ENCODE results near the gene MPZL1.
"Not testable (repeated sequence)": the region's sequence is repeated elsewhere in the genome, so short reads cannot be mapped to it uniquely, and the experiment has no call there.

Gene MPZL1

GRCh38 chr1:167784876-167785550 lies 63.2 kb downstream of the MPZL1 start:
- DNase-seq: no peak

DNA sequence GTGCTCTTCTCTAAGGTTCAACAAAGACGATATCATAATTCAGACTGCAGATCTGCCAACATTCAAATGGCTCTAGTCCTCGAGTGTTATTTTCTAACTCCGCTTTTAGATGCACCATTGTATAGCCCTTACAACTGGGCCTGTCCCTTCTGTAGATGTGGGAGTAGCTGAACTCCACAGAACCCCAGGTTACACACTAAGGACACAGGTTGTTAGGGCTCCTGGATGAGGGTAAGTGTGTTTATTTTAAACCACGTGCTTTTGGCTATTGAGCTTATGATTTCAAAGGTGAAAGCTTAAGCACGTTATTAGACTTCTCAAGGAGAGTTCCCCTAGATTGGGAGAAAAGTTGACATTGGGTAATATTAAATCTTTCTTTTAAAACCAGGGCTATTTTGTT lies 64.7 kb downstream of the MPZL1 start:
- no peak for DNase-seq

- peak; percentile 12 for DNase-seq
Observed at GRCh38 chr1:167789501-167789900, 67.7 kb downstream of the MPZL1 start.

- DNase-seq: no peak
Observed at GRCh38 chr1:167790117-167790516, 68.3 kb downstream of the MPZL1 start.

- no peak for DNase-seq
Observed at GRCh38 chr1:167791281-167792187, 69.8 kb downstream of the MPZL1 start.

DNA sequence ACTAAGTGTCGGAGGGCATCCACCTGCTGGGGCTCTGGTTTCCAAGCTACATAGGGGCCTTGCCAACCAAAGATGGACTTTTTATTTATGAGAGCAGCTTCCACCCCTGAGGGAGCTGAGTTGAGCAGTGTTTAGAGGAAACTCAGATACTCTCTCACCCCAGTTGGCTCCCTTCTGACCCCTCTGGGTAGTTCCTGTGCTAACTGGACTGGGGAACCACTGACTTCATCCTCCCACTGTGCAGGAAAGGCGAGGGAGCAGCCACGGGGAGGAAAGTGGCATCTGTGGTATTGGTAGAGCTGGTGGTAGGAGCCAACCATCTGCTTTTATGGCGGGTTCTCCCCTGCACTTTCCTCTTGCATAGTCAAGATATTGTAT lies 70.4 kb downstream of the MPZL1 start:
- no peak for DNase-seq

DNA sequence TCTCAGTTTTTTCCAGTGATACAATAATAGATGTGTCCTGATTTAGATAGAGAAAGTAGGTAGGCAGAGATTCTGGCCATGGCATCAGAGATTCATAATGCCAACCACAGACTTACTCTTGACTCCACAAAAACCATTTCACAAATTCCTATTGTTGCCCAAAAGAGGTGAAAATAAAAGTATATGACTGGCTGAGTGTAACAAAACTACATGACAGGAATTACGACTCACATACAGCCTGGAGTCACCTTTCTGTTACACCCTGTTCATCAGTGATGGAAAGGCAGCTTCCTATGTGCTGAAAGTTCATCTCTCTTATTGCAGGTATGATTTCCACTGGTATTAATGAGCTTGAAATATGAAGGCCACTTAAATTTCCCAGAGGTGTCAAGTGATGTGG lies 72.3 kb downstream of the MPZL1 start:
- DNase-seq: no peak

DNA sequence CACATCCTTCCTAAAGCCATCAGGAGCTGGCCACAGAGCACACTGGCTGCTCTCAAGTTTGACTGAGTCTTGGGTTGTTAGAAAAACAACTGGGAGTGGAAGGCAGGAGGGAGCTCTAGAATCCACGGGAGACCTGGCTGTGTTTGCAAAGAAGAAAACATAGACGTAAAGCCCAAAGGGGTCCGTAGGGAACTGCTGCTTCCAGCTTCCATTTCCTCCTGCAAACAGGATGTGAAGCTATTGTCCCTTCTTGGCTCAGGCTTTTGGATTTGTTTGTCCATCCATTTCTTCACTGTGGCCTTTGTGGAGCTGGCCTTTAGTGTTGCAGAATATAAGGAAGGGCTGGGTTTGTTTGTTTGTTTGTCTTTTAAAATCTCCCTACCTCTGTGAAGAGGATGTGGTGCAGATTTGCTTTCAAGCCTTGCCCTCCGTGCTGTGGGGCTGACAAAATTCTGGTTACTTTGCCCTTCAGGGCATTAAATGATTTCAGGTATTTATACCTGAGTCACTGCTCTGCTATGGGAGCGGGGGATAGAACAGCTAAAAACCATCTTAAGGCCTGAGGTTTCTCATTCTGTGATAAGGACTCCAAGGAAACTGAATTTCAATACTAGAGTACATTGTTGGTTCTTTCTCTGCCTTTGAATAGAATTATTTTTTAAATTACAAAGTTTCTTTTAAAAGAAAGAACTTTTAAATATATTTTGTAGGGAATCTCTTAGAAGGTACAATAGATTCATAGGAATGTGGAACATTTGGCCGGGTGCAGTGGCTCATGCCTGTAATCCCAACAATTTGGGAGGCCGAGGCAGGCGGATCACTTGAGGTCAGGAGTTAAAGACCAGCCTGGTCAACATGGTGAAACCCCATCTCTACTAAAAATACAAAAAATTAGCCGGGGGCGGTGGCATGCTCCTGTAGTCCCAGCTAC lies 74.3 kb downstream of the MPZL1 start:
- DNase-seq: no peak

DNA sequence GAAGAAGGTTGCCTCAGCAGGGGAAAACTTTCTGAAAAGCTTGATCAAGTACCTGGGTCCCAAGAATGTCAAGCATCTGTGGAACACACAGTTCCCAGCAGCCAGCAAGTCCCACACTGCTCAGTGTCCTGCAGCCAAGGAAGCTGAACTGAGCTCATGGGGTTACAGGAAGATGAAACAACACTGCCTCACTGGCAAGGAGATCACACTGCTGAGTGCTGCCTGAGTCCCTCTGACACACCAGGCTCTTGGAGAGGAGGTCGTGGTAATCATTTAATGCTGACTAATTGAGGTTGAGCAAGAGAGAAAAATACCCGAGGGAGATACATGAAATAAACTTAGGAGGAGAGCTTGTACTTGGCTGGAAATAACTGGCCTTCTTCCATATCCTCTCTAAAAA lies 75.2 kb downstream of the MPZL1 start:
- DNase-seq: peak; percentile 67

DNA sequence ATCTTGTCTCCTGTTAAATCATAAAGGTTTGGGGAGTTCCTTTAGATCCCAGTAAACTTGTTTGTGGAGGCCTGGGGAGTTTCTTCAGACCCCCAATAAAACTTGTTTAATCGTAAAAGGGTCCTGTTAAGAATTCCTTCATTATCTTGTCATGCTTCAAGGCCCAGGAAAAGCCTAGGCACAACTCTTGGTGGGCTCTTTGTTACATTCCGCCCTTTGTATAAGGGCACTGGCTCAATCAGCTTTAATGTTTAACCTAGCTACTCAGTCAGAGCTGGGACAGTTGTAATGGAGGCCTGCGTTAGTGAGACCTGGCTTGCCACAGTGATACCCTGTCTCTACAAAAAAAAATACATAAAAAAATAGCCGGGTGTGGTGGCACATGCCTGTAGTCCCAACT lies 77.2 kb downstream of the MPZL1 start:
- DNase-seq: no peak

DNA sequence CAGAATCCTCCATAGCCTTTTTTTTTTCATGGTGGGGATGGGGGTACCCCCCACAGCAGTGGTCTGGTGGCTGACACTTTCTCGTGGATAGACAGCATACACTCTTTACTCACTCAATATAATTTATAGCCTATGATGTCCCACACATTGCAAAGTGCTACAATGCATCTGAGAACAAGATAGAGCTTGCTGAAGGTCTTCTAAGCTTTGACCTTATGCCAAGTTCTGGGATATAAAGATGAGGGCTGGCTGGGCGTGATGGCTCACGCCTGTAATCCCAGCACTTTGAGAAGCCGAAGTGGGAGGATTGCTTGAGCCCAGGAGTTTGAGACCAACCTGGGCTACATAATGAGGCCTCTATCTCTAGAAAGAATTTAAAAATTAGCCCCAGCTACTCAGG lies 78.0 kb downstream of the MPZL1 start:
- DNase-seq: no peak

DNA sequence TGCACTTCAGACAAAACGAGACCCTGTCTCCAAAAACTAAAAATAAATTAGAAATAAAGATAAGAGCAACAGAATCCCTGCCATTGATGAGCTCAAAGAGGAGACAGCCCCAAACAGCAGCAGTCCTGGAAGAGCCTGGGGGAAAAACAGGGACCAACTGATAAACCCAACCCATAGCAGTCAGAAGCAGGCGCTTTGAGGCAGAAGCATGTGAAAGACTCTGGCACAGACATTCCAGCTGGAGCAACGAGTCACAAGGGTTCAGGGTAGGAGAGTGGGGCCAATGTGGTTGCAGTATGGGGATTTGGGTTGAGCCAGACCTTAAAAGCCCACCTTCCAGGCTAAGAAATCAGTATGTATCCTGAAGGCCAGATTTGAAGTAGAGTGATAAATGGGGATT lies 78.5 kb downstream of the MPZL1 start:
- no peak for DNase-seq

DNA sequence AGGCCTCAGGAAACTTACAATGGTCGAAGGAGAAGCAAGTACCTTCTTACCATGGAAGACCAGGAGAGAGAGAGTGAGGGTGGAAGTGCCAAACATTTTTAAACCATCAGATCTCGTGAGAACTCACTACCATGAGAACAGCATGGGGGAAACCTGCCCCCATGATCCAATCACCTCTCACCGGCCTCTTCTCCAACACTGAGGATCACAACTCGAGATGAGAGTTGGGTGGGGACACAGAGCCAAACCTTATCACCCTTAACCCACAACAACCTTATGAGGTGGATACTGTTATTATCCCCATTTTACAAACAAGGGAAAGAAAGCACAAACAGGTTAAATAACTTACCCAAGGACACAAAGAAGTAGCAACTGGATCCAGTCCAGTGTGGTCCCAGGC lies 80.5 kb downstream of the MPZL1 start:
- no peak for DNase-seq

- peak; percentile 93 for DNase-seq
Observed at GRCh38 chr1:167803358-167804207, 81.8 kb downstream of the MPZL1 start.

- no peak for DNase-seq
Observed at GRCh38 chr1:167805041-167805556, 83.3 kb downstream of the MPZL1 start.

GRCh38 chr1:167806235-167806634 lies 84.5 kb downstream of the MPZL1 start:
- DNase-seq: not testable (repeated sequence)

- DNase-seq: not testable (repeated sequence)
Observed at GRCh38 chr1:167806676-167807075, 84.9 kb downstream of the MPZL1 start.

DNA sequence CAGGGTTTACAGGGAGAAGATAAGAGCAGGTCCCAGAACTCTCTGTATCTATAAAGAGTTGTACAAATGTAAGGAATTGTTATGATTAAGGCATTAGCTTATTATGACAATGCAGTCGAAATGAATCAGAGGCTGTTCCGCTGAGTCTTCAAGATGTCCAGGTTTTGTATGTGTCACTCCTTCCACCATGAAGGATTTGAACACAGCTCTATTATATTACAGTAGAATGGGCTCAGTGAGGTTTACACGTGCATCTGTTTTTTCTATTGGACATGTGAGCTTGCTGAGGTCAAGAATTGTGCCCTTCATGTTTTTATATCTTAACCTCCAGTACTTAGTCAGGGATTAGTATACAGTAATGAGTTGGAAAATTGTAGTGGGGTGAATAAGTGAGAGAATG lies 86.3 kb downstream of the MPZL1 start:
- peak; percentile 15 for DNase-seq

GRCh38 chr1:167808690-167809089 lies 86.9 kb downstream of the MPZL1 start:
- DNase-seq: no peak

DNA sequence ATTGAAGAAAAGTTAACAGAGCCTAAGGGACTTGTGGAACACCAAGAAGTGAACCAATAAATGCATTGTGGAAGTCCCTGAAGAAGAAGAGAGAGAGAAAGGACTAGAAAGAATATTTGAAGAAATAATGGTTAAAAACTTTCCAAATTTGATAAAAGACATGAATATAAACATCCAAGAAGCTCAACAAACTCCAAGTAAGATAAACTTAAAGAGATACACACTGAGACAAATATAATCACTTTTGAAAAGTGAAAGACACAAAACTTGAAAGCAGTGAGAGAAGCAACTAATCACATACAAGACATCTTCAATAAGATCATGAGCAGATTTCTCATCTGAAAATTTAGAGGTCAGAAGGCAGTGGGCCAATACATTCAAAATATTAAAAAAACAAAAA lies 91.2 kb downstream of the MPZL1 start:
- no peak for DNase-seq

DNA sequence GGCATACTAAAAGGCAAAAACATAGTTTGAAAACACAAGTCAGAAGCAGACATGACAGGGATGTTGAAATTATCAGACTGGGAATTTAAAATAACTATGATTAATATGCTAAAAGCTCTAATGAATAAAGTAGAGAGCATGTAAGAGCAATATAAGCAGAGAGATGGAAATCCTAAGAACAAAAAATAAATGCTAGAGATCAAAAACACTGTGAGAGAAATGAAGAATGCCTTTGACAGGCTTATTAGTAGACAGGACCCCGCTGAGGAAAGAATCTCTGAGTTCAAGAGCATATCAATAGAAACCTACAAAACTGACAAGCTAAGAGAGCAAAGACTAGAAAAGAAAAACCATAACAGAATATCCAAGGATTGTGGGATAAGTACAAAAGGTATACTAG lies 93.9 kb downstream of the MPZL1 start:
- no peak for DNase-seq

Measured in amniotic stem cell (primary cell).